22Rv1 (cell line): ENCODE results near the gene KLK14.

Source experiments
- ZFX ChIP-seq: fragments of 450-650 bp; IDR thresholded peaks from 2 replicates; pipeline ENCODE4 v1.6.1; 2017; ENCODE audit warnings: antibody characterized with exemption, borderline replicate concordance
- TF ChIP-seq, protein P1 (sequence below): fragments of 450-650 bp; IDR thresholded peaks from 2 replicates; pipeline ENCODE4 v1.5.1; 2017; ENCODE audit warnings: mild to moderate bottlenecking

DNA sequence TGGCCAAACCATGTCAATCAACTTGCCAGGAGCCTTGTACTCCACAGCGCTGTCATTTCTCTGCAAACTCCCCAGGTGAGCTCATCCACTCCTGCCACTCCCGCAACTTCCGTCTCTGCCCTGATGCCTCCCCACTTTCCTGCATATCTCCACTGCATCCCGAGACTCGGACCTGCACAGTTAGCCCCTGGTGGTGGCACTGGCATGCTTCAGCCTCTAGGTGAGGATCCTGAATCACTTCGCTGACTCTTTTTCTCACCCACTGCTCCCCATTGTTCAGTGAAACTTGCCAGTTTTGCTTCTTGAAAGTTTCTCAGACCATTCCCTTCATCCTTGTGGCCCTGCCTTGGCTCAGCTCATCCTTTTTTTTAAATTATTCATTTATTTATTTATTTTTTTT lies 28.9 kb upstream of the KLK14 start:
- TF ChIP-seq, protein P1, sequence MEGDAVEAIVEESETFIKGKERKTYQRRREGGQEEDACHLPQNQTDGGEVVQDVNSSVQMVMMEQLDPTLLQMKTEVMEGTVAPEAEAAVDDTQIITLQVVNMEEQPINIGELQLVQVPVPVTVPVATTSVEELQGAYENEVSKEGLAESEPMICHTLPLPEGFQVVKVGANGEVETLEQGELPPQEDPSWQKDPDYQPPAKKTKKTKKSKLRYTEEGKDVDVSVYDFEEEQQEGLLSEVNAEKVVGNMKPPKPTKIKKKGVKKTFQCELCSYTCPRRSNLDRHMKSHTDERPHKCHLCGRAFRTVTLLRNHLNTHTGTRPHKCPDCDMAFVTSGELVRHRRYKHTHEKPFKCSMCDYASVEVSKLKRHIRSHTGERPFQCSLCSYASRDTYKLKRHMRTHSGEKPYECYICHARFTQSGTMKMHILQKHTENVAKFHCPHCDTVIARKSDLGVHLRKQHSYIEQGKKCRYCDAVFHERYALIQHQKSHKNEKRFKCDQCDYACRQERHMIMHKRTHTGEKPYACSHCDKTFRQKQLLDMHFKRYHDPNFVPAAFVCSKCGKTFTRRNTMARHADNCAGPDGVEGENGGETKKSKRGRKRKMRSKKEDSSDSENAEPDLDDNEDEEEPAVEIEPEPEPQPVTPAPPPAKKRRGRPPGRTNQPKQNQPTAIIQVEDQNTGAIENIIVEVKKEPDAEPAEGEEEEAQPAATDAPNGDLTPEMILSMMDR = peak; percentile 26; the same call in 1 of the 2 replicates
- TF ChIP-seq ZFX = no peak
